EL (cell line): ENCODE data around the gene CCDC91.
"Not testable (repeated sequence)": the region's sequence is repeated elsewhere in the genome, so short reads cannot be mapped to it uniquely, and the experiment has no call there.

Experiments used
- DNase-seq: peaks from one replicate; pipeline ENCODE4 v3.0.0-alpha.2; 2016

CCDC91 gene

DNA sequence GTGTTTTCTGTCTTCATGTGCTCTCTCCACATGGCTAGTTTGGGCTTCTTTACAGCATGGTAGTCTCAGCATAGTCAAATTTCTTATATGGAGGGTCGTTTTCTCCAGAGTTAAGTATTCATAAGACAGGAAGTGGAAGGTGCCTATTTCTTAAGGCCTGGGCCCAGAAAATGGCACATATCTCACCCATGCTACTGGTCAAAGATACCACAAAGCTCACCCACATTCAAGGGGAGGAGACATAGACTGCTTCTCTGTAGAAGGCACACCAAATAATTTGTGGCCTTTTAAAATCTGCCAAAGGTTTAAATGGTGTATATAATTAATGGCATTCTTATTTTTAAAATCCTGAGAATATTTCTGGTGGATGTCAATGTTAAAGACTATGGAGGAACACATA is 44.8 kb downstream of the CCDC91 start:
- DNase-seq, result no peak

DNA sequence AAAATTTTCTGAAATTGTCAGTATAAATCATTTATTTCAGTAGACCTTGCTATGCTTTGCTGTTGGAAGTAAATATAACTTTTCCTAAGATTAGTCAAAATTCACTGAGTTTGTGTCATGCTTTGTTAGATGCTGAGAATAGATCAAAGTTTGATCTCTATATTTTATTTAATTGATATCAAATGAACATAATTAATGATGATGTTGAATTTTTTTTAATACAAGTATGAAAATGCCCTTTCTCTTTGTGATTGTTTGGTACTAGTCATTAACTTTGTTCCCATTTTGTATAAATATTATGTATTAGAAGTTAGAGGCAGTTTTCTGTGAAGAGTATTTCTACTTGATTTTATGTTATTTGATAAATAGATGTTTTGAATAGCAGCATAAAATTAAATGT is 45.7 kb downstream of the CCDC91 start:
- no peak for DNase-seq

DNA sequence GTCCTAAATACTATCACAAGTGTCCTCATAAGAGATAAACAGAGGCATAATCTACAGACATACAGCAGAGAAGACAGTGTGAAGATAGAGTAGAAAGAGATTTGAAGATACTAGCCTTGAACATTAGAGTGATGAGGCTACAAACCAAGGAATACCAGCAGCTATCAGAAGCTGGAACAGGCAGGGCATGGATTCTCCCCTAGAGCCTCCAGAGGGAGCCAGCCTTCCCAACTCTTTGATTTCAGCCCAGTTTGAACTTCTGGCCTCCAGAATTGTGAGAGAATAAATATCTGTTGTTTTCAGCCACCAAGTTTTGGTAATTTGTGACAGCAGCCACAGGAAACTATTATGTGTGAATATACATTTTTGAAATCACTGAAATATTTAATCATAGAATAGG is 47.2 kb downstream of the CCDC91 start:
- peak; percentile 9 for DNase-seq

DNA sequence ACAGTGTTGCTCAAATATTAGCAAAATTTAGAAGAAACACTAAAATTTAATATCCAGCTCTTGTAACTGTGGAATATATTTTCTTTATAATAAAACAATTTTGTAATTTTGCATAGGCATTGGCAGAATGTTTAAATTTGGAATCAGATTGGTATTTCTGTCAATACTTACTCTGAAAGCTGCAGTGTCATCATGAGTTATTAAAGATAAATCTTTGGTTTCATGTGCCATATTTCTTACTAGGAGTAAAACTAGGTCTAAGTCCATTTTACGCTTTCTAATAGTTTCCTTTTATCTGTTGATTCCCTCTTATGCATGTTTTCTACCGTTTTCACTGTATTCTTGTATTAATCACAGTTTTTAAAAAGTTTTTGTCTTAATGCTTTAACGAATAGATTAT is 49.7 kb downstream of the CCDC91 start:
- no peak for DNase-seq

DNA sequence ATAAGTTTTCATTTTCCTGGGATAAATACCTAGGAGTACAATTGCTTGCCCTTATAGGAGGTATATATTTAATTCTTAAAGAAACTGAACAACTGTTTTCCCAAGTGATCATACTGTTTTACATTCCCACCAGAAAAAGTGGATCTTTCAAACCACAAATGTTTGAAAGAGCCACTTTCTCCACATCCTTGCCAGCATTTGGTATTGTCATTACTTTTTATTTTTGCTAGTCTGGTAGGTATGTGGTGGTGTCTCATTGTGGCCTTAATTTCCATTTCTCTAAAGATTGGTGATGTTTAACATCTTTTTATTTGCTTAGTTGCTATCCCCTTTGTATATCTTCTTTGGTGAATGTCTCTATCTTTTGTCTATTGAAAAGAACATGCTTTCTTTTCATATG is 50.6 kb downstream of the CCDC91 start:
- DNase-seq, result no peak

DNA sequence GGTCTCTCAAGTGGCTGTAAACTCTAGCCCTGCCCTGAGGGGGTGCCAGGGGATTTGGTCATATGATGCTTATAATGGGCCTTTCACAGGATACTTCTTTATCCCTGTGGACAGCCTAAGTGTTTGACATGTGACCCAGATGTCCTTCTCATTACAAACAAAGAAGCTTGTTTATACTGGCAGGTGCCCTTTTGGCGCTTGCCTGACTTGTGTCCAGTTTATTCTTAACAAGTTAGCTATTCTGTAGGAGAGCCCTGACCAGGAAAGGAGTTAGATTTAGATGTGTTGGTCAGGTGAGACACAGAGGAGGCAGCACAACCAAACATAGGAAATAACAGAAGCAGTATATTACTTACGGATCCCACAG is 51.9 kb downstream of the CCDC91 start:
- no peak for DNase-seq

DNA sequence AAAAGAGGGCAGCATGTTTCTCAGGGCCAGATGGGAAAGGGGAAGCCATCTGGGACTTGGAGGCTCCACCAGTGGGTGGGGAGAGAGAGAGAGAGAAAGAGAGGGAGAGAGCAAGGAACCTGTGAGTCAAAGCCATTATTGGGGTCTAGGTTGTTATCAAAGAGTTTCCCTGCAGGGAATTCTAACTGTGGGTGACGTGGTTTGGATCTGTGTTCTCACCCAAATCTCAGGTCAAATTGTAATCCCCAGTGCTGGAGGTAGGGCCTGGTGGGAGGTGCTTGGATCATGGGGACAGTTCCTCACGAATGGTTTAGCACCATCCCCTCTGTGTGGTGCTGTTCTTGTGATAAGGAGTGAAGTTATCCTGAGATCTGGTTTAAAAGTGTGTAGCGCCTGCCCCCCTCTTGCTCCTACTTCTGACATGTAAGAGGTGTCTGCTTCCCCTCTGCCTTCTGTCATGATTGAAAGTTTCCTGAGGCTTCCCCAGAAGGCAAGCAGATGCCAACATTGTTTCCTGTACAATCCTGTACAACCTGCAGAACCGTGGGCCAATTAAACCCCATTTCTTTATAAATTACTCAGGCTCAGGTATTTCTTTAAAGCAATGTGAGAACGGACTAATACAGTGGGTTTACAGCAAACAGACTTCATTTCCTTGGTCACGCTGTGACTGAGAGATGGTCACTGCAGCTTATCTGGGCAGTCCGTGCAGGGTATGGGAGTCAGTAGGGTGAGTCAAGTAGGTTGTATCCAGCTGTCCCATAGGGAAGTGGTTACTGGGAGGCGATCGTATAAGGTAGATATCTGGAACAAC is 52.4 kb downstream of the CCDC91 start:
- DNase-seq, result no peak

DNA sequence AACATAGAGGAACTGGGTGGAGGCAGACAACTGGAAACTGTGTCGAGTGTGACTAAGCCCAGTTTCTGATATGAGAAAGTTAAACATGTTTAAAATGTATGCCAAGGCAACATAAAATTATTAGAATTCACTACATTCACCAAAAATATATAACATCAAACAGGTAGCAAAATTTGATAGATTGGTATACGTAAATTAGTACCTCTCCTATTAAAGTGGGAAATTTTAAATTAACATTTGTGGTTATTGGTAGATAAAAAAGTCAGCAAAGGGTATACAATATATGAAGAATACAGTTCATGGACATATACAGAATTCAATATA is 53.0 kb downstream of the CCDC91 start:
- no peak for DNase-seq

DNA sequence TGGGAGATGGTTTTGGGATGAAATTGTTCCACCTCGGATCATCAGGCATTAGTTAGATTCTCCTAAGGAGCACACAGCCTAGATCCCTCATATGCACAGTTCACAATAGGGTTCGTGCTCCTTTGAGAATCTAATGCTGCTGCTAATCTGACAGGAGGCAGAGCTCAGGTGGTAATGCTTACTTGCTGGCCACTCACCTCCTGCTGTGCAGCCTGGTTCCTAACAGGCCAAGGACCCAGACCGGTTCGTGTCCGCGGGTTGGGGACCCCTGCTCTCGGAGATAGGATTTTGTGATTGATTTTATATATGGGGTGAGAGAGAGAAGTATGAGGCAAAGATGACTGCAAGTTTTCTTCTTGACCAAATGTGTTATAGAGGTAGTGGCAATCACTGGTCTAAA is 57.5 kb downstream of the CCDC91 start:
- DNase-seq, result no peak

DNA sequence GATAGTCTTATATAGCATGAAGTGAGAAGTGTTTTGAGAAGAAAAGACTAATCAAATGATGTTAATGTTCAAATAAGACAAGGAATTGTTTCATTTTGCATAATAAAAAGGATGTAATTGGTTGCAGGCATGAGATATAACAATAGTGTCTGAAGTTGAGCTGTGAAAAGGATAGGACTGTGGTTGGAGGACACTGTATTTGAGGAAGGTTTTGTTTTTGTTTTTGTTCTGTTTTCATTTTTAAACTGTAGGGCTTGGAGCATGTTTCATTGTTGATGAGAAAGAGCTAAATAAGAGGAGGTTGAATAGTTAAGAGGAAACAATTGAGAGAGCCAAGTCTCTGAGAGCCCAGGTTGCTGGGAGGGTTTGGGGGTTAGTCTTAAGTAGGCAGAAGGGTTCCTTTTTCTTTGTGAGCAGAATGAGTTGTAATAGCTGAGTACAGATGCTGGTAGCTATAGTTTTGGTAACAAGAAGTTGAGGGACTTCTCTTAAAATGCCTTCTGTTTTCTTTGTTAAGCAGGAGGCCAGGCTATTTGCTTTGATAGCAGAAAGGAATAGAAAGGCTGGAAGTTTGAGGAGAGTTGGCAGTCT is 58.4 kb downstream of the CCDC91 start:
- DNase-seq, result no peak

DNA sequence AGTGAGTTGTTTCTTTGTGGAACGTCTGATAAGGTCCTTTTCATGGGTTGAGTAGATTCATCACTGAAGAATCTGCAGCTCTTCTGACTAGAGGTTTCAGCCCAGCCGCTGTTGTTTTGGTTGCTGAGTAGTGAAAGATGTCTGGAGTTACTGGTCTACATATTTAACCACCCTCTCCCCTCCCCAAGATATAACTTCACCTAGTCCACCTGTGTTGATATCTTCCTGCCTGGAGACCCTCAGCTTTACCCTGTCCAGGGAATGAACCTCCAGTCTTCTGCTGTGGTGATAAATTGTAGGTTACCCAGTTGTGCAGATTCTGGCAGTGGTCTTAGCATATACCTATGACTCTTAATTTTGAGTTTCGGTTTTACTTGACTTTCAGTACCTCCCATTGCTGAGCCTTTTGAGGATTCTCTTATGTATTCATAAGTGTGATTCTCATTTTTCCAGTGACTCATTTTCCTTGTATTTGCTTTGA is 62.9 kb downstream of the CCDC91 start:
- peak; percentile 41 for DNase-seq

DNA sequence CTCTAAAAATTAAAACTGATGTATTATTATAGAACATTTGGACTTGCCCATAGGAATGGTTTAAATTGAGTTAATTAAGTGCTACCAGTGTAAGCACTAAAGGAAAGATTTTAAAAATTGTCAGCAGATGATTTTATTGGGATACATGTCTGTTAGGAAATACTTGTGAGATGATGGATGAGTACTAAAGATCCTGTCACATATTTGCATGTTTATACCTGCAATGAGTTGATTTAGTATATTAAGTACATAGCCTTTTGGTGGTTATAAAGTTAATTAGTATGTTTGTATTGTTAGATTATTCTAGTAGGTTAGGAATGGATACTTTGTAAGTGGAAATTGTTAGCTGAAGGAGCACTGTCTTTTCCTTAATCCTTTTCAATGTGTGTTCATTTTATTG is 67.2 kb downstream of the CCDC91 start:
- DNase-seq, result no peak

DNA sequence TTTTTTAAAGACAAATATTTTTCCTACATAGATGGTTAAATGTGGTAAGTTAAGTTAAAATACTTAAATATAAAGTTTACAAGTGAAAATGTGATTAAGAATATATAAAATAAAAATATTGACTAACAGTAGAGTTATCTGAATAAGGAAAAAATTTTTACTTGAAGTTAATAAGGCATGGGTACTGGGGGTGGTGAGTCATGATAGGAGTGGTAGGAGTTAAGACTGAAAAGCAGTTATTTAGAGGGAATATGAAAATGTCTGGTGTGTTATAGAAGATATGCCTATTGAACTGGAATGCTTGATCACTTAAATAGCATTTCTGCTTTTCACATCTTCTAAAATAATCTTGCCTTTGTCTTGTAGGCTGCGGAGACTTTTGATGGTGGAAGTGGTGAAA is 68.7 kb downstream of the CCDC91 start:
- peak; percentile 31 for DNase-seq

DNA sequence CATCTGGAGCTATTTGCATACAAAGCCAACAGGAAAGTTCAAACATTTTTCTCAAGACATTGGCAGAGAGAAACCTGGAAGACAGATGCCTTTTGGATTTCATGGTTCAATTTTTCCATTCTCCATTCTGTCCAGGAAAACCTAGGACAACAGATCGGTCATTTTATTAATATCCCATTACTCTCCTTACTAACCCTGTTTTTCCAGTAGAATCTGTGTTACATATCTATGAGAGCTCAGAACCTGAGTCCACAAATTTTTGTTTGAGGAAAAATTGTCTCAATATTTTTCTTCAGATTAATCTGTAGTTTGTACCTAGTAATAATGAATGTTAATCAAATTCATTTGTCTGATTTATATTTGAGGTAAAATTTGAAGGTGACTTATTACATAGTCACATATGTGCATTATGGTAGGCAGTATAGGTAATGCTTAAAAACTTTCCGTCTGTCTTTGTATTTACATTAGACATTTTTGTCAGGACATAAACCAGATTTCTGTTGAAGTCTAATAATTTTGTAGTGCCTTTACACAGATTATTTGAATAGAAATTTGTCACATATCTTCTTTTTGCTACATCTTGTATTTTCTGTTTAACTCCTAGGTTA is 75.3 kb downstream of the CCDC91 start:
- DNase-seq, result no peak

DNA sequence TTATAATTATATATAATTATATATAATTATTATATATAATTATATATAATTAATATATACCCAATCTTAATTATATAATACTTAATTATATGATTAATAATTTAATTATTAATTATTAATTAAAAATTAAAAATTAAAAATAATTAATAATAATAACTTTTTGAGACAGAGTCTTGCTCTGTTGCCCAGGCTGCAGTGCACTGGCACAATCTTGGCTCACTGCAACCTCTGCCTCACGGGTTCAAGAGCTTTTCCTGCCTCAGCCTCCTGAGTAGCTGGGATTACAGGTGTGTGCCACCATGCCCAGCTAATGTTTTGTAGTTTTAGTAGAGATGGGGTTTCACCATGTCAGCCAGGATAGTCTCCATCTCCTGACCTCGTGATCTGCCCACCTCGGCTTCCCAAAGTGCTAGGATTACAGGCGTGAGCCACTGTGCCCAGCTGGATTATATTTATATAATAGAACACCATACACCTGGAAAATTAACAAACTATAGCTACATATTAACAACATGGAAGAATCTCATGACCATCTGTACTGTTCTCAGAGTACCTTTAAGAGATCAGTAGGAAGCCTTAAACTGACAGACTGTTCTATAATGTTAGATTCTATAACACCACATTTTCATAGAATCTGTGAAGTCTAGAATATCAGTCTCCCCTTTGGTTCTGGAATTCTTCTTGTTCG is 77.8 kb downstream of the CCDC91 start:
- not testable (repeated sequence) for DNase-seq

DNA sequence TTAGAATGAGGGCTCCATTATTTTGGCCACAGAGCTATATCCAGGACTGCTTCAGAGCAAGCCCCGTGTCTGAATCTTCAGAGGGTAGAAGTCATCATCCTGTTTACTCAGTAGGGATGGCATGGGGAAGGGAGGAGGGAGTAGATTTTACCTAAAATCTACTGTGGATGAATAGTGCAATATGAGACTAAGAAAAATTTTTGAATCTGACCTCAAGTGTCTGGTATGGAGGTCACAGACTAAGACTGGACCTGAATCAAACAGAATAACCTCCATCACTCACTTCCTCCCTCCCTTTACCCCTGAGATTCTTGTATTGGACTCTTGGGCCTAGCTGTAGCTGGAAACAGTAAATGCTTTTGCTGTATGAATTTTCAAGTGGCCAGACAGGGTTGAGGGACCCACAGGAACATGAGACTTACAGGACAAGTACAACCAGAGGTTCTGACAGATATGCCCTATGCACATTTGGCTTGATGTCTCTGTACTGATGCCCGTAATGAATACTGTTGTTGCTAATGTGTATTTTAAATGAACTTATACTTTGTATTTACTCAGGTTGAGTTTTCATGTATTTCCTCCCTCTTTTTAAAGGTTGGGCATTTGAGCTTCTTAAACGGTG is 78.5 kb downstream of the CCDC91 start:
- DNase-seq, result peak; percentile 0

DNA sequence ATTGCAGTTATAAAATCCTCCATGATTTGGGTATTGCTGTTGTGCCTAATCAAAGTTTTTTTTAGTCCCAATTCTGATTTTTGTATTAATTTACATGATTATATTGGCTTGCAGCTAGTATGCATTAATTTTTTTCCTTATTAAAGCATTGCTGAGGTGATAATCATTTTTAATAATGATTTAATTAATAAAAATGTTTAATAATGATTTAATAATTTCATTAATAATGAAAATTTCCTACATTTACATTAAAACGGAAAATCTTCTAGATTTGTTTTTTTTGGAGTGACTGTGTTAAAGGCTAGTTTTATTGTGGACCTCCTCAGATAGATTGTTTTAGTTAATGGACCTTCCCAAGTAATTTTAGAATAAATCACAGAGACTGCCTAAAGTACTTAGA is 79.6 kb downstream of the CCDC91 start:
- no peak for DNase-seq

DNA sequence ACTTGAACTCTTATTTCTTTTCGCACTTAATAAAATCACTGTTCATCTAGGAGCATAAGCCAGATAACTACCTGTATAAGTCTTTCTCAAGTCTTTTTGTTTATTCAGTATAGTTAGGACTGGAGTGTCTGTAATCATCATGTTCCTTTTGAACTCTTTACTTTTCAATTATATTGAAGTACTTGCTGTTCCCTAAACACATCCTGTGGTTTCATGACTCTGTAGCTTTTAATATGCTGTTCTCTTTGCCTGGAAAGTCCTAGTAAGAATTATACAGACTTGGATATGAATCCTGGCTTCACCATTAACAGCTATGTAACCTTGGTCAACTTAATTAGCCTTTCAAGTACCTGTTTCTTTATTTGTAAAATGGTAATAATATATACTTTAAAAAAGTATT is 88.2 kb downstream of the CCDC91 start:
- DNase-seq, result no peak

DNA sequence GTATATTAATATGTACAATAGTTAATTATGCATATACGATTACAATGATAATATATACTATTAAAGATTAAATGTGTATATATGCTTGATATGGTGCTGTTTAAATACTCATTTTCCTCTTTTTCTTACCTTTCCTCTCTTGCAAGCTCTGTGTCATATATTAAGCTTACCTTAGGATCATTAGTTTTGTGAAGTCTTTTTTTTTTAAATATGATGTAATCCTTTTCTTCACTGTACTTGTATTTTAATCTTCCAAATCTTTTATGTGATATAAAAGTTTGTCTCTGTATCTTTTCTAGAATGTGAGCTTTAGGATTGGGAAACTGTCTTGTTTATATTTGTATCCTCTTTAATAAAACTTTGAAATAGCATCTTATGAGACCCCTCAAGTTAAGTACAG is 88.7 kb downstream of the CCDC91 start:
- no peak for DNase-seq

DNA sequence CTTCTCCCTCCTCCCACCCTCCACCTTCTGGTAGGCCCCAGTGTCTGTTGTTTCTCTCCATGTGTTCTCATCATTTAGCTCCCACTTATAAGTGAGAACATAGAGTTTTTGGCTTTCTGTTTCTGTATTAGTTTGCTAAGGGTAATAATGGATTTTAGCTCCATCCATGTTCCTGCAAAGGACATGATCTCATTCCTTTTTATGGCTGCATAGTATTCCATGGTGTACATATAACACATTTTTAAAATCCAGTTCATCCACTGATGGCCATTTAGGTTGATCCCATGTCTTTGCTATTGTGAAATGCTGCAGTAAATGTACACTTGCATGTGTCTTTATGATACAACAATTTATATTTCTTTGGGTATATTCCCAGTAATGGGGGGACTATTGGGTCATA is 96.1 kb downstream of the CCDC91 start:
- no peak for DNase-seq

DNA sequence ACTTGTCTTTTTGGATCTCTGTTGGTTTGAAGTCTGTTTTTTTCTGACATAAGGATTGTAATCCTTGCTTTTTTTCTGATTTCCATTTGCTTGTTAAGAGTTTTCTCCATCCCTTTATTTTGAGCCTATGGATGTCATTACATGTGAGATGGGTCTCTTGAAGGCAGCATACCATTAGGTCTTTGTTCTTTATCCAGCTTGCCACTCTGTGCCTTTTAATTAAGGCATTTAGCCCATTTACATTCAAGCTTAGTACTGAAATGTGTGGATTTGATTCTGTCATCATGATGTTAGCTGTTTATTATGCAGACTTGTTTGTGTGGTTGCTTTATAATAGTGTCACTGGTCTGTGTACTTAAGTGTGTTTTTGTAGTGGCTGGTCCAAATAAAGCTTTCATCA is 100.0 kb downstream of the CCDC91 start:
- no peak for DNase-seq

DNA sequence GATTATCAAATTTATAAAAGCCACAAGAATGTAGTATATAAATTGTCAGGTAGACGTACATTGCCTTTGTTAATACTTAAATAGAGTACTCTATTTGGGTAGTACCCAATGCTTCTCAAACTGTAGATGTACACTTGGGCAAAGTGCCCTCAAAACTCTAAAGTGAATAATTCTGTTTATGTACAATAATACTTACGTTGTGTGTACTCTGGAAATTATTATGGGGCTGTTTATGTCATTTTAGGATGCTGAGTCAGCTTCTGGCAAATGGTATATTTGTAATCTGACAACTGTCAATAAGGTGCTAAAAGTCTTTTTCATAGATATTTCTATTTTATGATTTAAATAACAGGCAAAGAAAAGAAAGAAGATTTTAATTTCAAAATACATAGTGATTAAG is 102.4 kb downstream of the CCDC91 start:
- DNase-seq, result no peak

DNA sequence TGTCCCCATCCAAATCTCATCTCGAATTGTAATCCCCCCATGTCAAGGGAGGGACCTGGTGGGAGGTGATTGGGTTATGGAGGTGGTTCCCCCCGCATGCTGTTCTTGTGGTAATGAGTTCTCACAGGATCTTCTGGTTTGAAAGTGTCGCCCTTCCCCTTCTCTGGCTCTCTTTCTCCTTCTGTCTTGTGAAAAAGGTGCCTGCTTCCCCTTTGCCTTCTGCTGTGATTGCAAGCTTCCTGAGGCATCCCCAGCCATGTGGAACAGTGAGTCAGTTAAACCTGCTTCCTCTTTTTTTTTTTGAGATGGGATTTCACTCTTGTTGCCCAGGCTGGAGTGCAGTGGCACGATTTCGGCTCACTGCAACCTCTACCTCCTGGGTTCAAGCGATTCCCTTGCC is 104.0 kb downstream of the CCDC91 start:
- DNase-seq, result peak; percentile 0

DNA sequence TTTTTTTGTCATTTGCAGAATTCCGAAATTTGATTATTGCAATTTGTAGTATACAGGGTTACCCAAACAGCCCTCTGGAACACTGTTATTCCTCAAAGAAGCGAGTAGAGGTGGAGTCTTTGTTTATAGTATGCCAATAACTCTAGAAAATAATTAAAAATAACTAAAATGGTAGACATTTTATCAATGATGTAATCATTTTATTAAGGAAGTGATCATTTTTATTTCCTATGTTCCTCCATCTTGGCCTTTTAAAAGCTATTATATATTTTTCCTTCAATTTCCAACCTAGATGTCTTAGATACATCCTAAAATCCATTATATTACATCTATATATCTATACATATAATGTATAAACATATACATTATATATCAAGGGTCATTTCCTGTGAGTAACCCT is 106.0 kb downstream of the CCDC91 start:
- no peak for DNase-seq
